NB4 (cell line): ENCODE results near the gene FMN1.

Source experiments
- DNase-seq: peaks from one replicate; pipeline ENCODE4 v3.0.0; 2010; ENCODE audit warnings: low read depth
- H3K4me3 ChIP-seq: one replicate; pipeline ENCODE4 v1.5.1; 2011; ENCODE audit warnings: mild to moderate bottlenecking, low read depth, low read length, moderate library complexity
- MYC ChIP-seq: IDR thresholded peaks from 2 replicates; pipeline ENCODE4 v1.6.1; 2011; ENCODE audit warnings: low read depth, low read length
- POLR2A ChIP-seq: IDR thresholded peaks from 2 replicates; pipeline ENCODE4 v1.6.1; 2011; ENCODE audit warnings: mild to moderate bottlenecking; ENCODE audit not compliant: insufficient read length; ENCODE audit errors: extremely low read depth
- TF ChIP-seq, protein P1 (sequence below): IDR thresholded peaks from 2 replicates; pipeline ENCODE4 v1.6.1; 2011; ENCODE audit warnings: low read depth, low read length
- TF ChIP-seq, protein P2 (sequence below): IDR thresholded peaks from one replicate; pipeline ENCODE4 v1.5.1; 2012; ENCODE audit warnings: low read depth, low read length

The FMN1 gene

DNA sequence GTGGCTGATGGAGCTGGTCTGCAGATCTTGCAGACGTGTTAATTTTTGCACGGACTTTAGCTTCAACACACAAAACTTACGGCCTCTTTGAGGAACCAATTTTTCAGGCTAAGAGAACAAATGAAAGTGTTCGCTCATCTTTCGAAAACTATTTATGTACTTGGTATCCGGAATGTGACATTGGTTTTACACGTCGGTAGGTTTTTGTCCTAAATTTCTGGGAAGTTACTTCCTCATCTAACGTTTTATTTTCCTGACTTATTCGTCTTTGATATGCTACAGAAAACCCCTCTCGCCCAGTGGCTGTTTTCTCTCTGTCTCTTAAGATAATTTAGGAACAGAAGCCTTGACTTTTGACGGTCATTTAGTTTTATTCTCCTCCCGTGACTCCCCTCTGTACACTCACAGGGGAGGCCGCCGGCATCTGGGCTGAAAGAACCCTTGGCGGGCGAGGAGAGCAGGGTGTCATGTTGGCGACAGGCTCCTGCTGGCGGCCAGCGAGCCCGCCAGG, 477.5 kb downstream of the FMN1 start:
- DNase-seq = no peak
- H3K4me3 ChIP-seq = no peak overlapping the region
- TF ChIP-seq MYC (no peak), POLR2A (no peak)
- TF ChIP-seq, protein P1, sequence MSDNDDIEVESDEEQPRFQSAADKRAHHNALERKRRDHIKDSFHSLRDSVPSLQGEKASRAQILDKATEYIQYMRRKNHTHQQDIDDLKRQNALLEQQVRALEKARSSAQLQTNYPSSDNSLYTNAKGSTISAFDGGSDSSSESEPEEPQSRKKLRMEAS = no peak
- TF ChIP-seq, protein P2, sequence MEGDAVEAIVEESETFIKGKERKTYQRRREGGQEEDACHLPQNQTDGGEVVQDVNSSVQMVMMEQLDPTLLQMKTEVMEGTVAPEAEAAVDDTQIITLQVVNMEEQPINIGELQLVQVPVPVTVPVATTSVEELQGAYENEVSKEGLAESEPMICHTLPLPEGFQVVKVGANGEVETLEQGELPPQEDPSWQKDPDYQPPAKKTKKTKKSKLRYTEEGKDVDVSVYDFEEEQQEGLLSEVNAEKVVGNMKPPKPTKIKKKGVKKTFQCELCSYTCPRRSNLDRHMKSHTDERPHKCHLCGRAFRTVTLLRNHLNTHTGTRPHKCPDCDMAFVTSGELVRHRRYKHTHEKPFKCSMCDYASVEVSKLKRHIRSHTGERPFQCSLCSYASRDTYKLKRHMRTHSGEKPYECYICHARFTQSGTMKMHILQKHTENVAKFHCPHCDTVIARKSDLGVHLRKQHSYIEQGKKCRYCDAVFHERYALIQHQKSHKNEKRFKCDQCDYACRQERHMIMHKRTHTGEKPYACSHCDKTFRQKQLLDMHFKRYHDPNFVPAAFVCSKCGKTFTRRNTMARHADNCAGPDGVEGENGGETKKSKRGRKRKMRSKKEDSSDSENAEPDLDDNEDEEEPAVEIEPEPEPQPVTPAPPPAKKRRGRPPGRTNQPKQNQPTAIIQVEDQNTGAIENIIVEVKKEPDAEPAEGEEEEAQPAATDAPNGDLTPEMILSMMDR = no peak

DNA sequence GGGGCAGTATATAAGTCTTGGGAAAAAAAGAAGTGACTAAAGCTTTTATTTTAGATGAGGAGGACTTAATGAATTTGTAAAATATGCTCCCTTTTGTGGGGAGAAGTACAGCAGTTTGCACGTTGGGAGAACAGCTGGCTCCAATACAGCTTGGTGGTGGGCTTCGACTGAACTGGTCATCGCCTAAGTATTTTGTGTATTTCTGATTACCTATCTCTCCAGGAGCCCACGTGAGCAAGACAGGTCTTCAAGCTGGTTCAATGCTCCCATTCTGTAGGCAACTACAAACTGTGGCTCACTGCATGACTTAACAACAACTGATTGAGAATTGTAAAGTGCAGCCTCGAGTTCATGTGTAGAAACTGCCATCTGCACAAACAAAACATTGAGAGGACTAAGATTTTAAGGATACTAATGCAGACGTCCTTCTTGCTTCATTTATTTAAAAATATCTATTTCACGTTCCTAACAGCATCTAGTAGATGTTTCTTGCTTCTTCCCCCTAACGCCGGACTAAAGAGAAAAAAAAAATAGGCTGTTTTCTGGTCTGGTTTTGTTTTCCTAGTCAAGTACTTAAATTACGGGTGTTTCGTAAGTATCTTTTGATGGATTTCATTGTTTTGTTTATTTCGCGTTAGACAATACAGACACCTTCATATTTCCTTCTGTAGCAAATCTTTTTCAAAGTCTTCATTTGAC, 478.1 kb downstream of the FMN1 start:
- no peak for DNase-seq
- TF ChIP-seq, protein P1 = no peak
- no peak for TF ChIP-seq MYC
- TF ChIP-seq, protein P2 = no peak
- no peak for TF ChIP-seq POLR2A
- H3K4me3 ChIP-seq = no peak overlapping the region
